Measurements from ENCODE around the gene CTTNBP2NL. TPM values are rescaled to one million over a fixed set of nuclear protein-coding genes. Genes with fewer than 3 reads are reported as not detected.

The CTTNBP2NL gene
- total and polyA plus RNA-seq, 2 experiments from 2014 or later: 18.5 to 31.0 TPM

- no peak overlapping the region for H3K27ac ChIP-seq (ENCODE audit: low read depth)
- DNase-seq (ENCODE audit: low spot score): no peak
- H3K4me1 ChIP-seq (ENCODE audit: insufficient read depth): no peaks in the 10 kb centered on the region
- ATAC-seq: no peak
- peaks cover 9% of the 10 kb centered on the region for H3K36me3 Mint-ChIP-seq (ENCODE audit: low read depth)
- no peaks in the 10 kb centered on the region for H4K20me1 ChIP-seq (replicated peaks; ENCODE audit: insufficient read depth)
- no peak overlapping the region for H2AFZ ChIP-seq
- H3K4me3 ChIP-seq: no peak overlapping the region
- H3K27ac Mint-ChIP-seq: no peak overlapping the region
- H3K9me3 Mint-ChIP-seq: peaks cover 32% of the 10 kb centered on the region
- no peaks in the 10 kb centered on the region for H3K36me3 ChIP-seq (ENCODE audit: insufficient read depth)
- 0 out of 3 replicates have a peak, but pooled peaks cover 2% of the 10 kb centered on the region for H3K4me1 Mint-ChIP-seq
- no peaks in the 10 kb centered on the region for H3F3A ChIP-seq (replicated peaks; ENCODE audit: low read depth)
- peaks cover 2% of the 10 kb centered on the region for H3K27me3 Mint-ChIP-seq (ENCODE audit: insufficient read depth, low read depth, poor library complexity)
- no peak overlapping the region for H3K4me2 ChIP-seq
- H3K79me2 ChIP-seq (replicated peaks; ENCODE audit: insufficient read depth): no peaks in the 10 kb centered on the region
- H3K27me3 ChIP-seq (ENCODE audit: insufficient read depth): no peaks in the 10 kb centered on the region
- no peak overlapping the region for H3K4me3 Mint-ChIP-seq
- H3K9me2 ChIP-seq (ENCODE audit: insufficient read depth): peaks cover 9% of the 10 kb centered on the region; the same call in 1 of the 2 replicates
- no peak for TF ChIP-seq REST (IDR thresholded peaks at IDR 0.05; ENCODE audit: unreplicated experiment)
- TF ChIP-seq EZH2phosphoT487 (IDR thresholded peaks at IDR 0.05; ENCODE audit: unreplicated experiment): no peak
- TF ChIP-seq ZNF331 (CRISPR knock-in tag; IDR thresholded peaks at IDR 0.05; ENCODE audit: low read depth): no peak
- TF ChIP-seq POLR2AphosphoS5 (IDR thresholded peaks at IDR 0.05; ENCODE audit: low read depth): no peak
- no peak for TF ChIP-seq CREB1 (CRISPR knock-in tag; IDR thresholded peaks at IDR 0.05; ENCODE audit: low read depth)
- TF ChIP-seq NANOG (IDR thresholded peaks at IDR 0.05; ENCODE audit: borderline replicate concordance): no peak
- TF ChIP-seq EZH2 (IDR thresholded peaks at IDR 0.05; ENCODE audit: low read depth, unreplicated experiment): no peak
- TF ChIP-seq ETS1 (IDR thresholded peaks at IDR 0.05): no peak
- no peak for TF ChIP-seq STAT1 (IDR thresholded peaks at IDR 0.05; ENCODE audit: unreplicated experiment)
- TF ChIP-seq ZNF462 (CRISPR knock-in tag; IDR thresholded peaks at IDR 0.05): no peak
- TF ChIP-seq CTCF (conservative IDR thresholded peaks at IDR 0.05; ENCODE audit: low read depth in 2 of 2): no peak
- no peak for TF ChIP-seq JUNB (IDR thresholded peaks at IDR 0.05; ENCODE audit: unreplicated experiment)
- no peak for TF ChIP-seq ZNF114 (CRISPR knock-in tag; IDR thresholded peaks at IDR 0.05)
These were observed 82.3 kb downstream of the CTTNBP2NL start for GRCh38 chr1:112478314-112478713.
